ENCODE measurements around the gene HEATR5A. TPM values are rescaled to one million over a fixed set of nuclear protein-coding genes. Genes with fewer than 3 reads are reported as not detected.
"Not testable (repeated sequence)": the region's sequence is repeated elsewhere in the genome, so short reads cannot be mapped to it uniquely, and the experiment has no call there.

HEATR5A gene
- total RNA-seq, 1 experiment from 2014 or later, result 5.8 TPM

- no peak for DNase-seq (ENCODE audit: low spot score)
Observed at GRCh38 chr14:31283578-31284252, 136.6 kb downstream of the HEATR5A start.

DNA sequence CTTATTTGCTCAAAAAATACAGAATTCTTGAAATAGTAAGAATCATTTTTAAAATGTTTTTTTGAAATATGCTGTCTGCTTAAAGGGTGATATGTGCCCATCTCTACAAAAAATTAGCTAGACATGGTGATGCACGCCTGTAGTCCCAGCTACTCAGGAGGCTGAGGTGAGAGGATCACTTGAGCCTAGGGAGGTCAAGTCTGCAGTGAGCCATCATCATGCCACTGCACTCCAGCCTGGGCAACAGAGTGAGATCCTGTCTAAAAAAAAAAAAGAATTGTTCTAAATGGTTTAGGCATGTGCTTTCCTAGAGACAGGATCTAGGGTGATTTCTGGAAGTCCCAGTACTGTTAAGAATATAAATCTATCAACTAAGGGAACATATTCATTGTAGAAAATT is 137.2 kb downstream of the HEATR5A start:
- no peak for DNase-seq (ENCODE audit: low spot score)

GRCh38 chr14:31280871-31281220 is 139.5 kb downstream of the HEATR5A start:
- no peak for DNase-seq (ENCODE audit: low spot score)

- no peak for DNase-seq (ENCODE audit: low spot score)
Observed at GRCh38 chr14:31280132-31280870, 140.0 kb downstream of the HEATR5A start.

- no peak for DNase-seq (ENCODE audit: low spot score)
Observed at GRCh38 chr14:31278883-31279282, 141.5 kb downstream of the HEATR5A start.

- DNase-seq (ENCODE audit: low spot score), result no peak
Observed at GRCh38 chr14:31277085-31277484, 143.3 kb downstream of the HEATR5A start.

DNA sequence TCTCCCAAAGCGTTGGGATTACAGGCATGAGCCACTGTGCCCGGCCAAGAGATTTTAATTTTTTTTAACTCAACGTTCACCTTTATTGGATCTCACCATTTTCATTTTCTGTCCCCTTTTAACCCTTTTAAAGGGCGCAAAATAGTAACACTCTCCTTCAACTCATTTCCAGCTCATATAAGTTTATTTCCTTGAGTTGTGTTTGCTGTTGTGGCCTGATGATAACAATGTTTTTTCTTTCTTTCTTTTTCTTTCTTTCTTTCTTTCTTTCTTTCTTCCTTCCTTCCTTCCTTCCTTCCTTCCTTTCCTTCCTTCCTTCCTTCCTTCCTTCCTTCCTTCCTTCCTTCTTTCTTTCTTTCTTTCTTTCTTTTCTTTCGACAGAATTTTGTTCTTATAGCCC is 143.9 kb downstream of the HEATR5A start:
- not testable (repeated sequence) for DNase-seq (ENCODE audit: low spot score)

DNA sequence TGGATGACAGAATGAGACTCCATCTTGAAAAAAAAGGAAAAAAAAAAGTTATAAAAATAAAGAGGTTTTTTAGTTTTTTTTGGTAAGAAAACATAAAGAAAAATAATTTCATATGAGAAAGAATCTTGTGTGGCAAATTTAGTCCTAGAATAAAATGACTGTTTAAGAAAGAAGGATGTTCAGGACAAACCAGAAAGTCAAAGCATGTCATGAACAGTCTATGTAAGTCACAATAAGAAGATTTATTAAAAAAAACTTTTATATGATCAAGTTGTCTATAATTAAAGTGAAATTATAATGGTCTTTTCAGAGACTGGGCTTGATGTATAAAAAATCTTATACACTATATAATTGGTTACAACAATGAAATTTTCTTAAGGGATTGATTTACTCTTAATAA is 144.6 kb downstream of the HEATR5A start:
- DNase-seq (ENCODE audit: low spot score), result no peak

GRCh38 chr14:31271648-31272047 is 148.7 kb downstream of the HEATR5A start:
- no peak for DNase-seq (ENCODE audit: low spot score)

DNA sequence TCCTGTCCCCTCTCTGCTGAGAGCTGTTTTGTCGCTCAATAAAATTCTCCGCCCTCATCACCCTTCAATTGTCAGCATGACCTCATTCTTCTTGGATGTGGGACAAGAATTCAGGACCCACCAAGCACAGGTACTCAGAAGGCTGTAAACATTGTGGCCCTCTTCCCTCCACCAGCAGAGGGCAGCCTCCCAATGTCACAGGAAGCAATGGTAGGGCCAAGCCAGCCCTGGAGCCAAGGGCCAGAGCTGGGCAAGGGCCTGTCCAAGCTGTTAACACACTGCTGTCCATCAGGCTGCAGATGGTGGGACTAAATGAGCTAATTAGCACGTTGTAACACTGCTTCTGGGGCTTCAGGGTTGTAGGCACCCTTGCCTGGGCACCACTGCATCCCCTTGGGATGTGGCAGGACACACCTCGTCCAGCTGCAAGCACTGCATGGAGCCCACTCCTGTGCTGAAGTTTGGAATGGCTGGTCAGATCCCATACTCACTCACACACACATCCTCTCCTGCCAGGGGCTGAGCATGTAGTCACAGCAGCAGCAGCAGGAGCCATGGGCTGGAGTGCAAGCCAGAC is 150.1 kb downstream of the HEATR5A start:
- DNase-seq (ENCODE audit: low spot score), result no peak

DNA sequence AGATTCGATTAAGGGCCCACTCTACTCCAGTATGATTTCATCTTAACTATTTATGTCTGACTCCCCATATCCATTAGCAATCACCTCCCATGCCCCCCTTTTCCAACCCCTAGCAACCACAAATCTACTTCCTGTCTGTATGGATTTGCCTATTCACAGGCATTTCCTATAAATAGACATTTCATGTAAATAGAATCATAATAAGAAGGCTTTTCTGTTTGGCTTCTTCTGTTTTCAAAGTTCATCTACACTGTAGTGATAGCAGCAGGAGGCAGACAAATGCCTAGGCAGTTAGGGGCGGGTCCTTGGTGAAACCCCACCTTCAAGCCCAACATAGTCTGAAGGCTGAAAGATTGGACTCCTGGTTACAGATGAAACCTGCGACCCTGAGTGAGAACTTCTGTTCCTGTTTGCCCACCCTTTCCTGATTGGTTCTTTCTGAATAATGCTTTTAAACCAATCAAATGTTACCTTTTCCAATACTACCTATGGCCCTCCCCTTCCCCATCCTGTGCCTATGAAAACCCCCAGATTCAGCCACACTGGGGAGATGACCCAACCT is 150.6 kb downstream of the HEATR5A start:
- no peak for DNase-seq (ENCODE audit: low spot score)

DNA sequence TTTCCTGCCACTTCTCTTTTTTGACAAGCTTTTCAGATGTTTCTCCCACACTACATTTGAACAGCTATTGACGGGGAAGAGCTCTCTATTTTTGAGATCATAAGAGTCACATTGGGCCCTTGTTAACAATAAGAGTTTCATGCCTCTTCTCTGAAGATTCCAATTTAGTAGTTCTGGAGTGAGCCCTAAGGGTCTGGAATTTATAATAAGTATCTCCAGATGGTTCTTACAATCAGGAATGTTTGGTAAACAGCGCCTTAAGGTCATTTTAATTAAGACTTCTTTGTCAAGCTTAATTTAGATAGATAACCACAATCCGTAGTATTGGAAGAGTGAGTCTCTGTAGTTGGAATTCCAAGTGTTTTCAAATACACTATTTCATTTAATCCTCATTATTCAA is 152.1 kb downstream of the HEATR5A start:
- no peak for DNase-seq (ENCODE audit: low spot score)

DNA sequence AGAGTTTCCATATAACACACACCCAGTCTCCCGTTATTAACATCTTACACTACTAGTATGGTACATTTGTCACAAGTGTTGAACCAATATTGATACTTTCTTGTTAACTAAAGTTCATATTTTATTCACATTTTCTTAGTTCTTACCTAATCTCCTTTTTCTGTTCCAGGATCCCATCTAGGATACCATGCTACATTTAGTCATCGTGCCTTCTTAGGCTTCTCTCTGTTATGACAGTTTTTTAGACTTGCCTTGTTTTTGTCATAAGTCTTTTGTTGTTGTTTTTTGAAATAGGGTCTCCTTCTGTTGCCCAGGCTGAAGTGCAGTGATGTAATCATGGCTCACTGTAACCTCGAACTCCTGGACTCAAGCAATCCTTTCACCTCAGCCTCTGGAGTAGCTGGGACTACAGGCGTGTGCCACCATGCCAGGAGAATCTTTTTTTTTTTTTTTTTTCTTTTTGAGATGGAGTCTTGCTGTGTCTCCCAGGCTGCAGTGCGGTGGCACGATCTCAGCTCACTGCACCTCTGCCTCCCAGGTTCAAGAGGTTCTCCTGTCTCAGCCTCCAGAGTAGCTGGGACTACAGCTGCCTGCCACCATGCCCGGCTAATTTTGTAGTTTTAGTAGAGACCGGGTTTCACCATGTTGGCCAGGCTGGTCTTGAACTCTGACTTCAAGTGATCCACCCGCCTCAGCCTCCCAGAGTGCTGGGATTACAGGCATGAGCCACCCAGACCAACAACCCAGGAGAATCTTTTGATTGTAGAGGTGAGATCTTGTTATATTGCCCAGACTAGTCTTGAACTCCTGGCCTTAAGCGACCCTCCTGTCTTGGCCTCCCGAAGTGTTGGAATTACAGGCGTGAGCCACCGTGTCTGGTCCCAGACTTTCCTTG is 153.7 kb downstream of the HEATR5A start:
- no peak for DNase-seq (ENCODE audit: low spot score)

- DNase-seq (ENCODE audit: low spot score), result no peak
Observed at GRCh38 chr14:31265701-31266398, 154.5 kb downstream of the HEATR5A start.

GRCh38 chr14:31263485-31264133 is 156.7 kb downstream of the HEATR5A start:
- peak; percentile 61 for DNase-seq (ENCODE audit: low spot score)

DNA sequence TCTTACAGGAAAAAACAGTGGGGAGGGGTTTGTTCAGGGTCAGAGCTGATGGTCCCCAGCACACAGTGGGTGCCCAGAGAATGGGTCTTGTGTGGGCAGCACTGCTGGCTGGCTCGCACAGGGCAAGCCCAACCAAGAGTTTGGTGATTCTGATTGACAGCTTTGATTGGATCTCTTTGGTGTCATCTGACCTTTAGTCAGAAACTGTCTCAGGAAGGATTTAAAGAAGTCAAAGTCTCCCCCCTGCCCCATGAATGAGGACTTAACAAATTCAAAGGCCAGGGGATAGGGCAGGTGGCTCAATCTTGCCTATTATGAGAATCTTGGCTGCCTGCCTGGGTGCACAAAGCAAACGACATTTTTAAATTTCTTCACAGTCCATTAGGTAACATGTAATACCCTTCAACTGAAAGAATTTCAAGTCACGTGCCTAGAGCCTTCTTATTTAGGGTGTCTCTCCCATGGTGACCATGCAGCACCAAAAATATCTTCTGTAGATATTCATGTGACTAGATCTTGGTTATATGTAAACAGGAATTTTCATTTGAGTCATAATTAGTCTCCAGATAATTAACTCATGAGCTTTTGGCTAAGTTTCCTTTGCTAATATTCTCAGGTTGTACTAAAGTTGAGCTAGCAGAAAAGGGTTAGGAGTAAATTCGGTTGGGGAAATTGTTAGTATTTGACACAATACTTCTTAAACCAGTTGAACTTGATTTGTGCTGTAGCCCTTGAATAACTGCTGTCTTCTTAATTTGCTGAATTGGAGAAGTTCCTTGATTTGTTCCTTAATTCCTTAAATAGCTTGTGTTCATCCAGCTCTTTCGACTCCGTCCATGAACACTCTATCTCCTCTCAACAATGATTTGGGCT is 158.3 kb downstream of the HEATR5A start:
- no peak for DNase-seq (ENCODE audit: low spot score)

- DNase-seq (ENCODE audit: low spot score), result no peak
Observed at GRCh38 chr14:31261523-31261858, 158.9 kb downstream of the HEATR5A start.

DNA sequence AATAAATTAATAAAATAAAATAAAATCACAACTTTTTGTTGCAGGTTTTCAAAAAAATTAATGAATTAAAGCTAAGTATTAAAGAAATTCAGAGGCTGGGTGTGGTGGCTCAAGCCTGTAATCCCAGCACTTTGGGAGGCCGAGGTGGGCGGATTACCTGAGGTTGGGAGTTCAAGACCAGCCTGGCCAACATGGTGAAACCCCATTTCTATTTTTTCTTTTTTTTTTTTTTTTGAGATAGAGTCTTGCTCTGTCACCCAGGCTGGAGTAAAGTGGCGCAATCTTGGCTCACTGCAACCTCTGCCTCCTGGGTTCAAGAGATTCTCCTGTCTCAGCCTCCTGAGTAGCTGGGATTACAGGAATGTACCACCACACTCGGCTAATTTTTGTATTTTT is 161.3 kb downstream of the HEATR5A start:
- not testable (repeated sequence) for DNase-seq (ENCODE audit: low spot score)

GRCh38 chr14:31258427-31259039 is 161.8 kb downstream of the HEATR5A start:
- no peak for DNase-seq (ENCODE audit: low spot score)

Data from HT-29 (cell line).